ENCODE measurements around the gene PCDHGA12.
"Not testable (repeated sequence)": the region's sequence is repeated elsewhere in the genome, so short reads cannot be mapped to it uniquely, and the experiment has no call there.

PCDHGA12 gene

DNA sequence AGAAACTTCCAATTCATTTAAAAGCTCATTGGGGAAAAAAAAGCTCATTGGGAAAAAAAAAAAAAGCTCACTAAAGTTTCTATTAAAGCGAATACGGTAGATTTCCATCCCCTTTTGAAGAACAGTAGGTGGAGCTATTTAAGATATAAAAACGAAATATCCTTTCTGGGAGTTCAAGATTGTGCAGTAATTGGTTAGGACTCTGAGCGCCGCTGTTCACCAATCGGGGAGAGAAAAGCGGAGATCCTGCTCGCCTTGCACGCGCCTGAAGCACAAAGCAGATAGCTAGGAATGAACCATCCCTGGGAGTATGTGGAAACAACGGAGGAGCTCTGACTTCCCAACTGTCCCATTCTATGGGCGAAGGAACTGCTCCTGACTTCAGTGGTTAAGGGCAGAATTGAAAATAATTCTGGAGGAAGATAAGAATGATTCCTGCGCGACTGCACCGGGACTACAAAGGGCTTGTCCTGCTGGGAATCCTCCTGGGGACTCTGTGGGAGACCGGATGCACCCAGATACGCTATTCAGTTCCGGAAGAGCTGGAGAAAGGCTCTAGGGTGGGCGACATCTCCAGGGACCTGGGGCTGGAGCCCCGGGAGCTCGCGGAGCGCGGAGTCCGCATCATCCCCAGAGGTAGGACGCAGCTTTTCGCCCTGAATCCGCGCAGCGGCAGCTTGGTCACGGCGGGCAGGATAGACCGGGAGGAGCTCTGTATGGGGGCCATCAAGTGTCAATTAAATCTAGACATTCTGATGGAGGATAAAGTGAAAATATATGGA is at the start of gene PCDHGA12:
TSS of gene PCDHGA12 (plus strand) at position 176 of the 782 bp plus-strand sequence. CDS start at position 429, 253 bp downstream.
- no peak for DNase-seq

DNA sequence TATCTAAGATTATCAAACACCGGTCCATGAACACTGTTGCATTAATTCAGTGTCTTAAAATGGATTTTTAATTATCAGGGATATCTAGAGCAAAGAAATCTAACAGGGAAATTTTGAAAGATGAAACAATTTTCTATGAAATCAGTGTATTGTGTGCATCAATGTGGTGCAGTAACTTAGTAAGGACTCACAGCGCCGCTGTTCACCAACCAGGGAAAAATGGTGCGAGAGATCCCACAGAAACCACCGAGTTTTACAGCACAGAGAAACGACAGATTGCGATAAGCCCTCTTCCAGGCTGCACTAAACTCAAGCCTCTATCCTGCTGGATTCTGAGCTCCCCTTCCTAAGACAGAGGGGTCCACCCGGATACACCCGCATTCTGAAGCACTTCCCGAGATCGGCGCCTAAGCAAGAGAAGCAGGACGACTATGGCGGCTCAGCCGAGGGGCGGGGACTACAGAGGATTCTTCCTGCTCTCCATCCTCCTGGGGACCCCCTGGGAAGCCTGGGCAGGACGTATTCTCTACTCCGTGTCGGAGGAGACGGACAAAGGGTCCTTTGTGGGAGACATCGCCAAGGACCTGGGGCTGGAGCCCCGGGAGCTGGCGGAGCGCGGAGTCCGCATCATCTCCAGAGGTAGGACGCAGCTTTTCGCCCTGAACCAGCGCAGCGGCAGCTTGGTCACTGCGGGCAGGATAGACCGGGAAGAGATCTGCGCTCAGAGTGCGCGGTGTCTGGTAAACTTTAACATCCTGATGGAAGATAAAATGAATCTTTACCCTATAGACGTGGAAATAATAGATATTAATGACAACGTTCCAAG is 47.6 kb upstream of the PCDHGA12 start, which contains the start of gene PCDHGA7:
TSS of gene PCDHGA7 (plus strand) at position 274 of the 826 bp plus-strand sequence. CDS start at position 432, 158 bp downstream.
- DNase-seq, result no peak

DNA sequence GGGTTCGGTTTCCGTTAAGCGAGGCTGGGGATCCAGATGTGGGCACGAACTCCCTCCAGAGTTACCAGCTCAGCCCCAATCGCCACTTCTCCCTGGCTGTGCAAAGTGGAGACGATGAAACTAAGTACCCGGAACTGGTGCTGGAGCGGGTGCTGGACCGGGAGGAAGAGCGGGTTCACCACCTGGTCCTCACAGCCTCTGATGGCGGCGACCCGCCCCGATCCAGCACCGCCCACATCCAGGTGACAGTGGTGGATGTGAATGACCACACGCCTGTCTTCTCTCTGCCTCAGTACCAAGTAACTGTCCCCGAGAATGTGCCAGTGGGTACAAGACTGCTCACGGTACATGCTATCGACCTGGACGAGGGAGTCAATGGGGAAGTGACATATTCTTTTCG is 47.0 kb upstream of the PCDHGA12 start:
- DNase-seq, result no peak

- no peak for DNase-seq
Measured at GRCh38 chr5:141384471-141385267, 45.6 kb upstream of the PCDHGA12 start.

DNA sequence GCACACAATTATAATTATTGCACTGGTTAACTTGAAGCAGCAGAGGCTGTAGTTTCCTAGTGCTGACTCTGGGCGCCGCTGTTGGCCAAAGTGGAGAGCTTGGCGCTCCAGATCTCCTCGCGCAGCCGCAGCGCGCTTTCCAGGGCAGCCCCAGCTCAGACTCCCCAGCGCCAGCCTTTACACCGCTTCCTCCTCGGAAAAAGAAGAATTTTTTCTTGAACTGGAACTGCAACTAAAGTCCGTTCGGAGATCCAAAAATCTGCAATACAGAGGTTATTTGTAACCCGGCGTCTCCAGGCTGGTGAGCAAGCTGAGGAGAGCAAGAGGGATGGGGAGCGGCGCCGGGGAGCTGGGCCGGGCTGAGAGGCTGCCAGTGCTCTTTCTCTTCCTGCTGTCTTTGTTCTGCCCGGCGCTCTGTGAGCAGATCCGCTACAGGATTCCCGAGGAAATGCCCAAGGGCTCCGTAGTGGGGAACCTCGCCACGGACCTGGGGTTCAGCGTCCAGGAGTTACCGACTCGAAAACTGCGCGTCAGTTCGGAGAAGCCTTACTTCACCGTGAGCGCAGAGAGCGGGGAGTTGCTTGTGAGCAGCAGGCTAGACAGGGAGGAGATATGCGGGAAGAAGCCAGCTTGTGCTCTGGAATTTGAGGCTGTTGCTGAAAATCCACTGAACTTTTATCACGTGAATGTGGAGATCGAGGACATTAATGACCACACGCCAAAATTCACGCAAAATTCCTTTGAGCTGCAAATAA is 42.6 kb upstream of the PCDHGA12 start, which contains the start of gene PCDHGB4:
TSS of gene PCDHGB4 (plus strand) at position 142 of the 755 bp plus-strand sequence. CDS start at position 329, 187 bp downstream.
- DNase-seq, result peak; percentile 37

GRCh38 chr5:141388661-141389060 is 41.6 kb upstream of the PCDHGA12 start:
- DNase-seq, result no peak

DNA sequence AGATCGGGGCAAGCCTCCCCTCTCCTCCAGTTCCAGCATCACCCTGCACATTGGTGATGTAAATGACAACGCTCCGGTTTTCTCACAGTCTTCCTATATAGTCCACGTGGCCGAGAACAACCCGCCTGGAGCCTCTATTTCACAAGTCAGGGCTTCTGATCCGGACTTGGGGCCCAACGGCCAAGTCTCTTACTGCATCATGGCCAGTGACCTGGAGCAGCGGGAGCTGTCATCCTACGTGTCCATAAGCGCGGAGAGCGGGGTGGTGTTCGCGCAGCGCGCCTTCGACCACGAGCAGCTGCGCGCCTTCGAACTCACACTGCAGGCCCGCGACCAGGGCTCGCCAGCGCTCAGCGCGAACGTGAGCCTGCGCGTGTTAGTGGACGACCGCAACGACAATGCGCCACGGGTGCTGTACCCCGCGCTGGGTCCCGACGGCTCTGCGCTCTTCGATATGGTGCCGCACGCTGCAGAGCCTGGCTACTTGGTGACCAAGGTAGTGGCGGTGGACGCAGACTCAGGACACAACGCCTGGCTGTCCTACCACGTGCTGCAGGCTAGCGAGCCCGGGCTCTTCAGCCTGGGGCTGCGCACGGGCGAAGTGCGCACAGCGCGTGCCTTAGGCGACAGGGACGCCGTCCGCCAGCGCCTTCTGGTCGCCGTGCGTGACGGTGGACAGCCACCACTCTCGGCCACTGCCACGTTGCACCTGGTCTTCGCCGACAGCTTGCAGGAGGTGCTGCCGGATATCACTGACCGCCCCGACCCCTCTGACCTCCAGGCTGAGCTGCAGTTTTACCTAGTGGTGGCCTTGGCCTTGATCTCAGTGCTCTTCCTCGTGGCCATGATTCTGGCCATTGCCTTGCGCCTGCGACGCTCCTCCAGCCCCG is 40.9 kb upstream of the PCDHGA12 start:
- DNase-seq, result no peak

DNA sequence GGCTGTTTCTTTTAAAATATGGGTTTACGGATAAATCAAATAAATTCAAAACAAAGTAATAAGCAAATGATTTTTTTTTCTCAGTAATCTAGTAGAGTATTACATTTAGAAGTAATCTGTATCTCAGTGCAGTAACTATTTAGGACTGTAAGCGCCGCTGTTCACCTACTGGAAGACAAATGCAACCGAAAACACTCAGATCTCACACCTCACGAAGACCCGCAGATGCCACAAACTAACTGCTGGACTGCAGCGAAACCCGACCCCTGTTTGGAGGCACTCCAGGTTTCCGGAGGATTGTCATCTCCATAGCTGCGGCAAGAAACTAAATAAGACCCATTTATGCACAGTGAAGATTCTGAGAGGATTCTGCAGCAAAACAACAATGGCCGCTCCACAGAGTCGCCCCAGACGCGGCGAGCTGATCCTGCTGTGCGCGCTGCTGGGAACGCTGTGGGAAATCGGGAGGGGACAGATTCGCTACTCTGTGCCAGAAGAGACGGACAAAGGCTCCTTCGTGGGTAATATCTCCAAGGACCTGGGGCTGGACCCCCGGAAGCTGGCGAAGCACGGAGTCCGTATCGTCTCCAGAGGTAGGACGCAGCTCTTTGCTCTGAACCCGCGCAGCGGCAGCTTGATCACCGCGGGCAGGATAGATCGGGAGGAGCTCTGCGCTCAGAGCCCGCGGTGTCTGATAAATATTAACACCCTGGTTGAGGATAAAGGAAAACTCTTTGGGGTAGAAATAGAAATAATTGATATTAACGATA is 37.7 kb upstream of the PCDHGA12 start, which contains the start of gene PCDHGA8:
TSS of gene PCDHGA8 (plus strand) at position 205 of the 770 bp plus-strand sequence. CDS start at position 386, 181 bp downstream.
- DNase-seq, result no peak

- no peak for DNase-seq
Measured at GRCh38 chr5:141393267-141393666, 37.0 kb upstream of the PCDHGA12 start.

DNA sequence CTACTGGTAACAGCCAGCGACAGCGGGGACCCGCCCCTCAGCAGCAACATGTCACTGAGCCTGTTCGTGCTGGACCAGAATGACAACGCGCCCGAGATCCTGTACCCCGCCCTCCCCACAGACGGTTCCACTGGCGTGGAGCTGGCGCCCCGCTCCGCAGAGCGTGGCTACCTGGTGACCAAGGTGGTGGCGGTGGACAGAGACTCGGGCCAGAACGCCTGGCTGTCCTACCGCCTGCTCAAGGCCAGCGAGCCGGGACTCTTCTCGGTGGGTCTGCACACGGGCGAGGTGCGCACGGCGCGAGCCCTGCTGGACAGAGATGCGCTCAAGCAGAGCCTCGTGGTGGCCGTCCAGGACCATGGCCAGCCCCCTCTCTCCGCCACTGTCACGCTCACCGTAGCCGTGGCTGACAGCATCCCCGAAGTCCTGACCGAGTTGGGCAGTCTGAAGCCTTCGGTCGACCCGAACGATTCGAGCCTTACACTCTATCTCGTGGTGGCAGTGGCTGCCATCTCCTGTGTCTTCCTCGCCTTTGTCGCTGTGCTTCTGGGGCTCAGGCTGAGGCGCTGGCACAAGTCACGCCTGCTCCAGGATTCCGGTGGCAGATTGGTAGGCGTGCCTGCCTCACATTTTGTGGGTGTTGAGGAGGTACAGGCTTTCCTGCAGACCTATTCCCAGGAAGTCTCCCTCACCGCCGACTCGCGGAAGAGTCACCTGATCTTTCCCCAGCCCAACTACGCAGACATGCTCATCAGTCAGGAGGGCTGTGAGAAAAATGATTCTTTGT is 35.7 kb upstream of the PCDHGA12 start:
- not testable (repeated sequence) for DNase-seq

DNA sequence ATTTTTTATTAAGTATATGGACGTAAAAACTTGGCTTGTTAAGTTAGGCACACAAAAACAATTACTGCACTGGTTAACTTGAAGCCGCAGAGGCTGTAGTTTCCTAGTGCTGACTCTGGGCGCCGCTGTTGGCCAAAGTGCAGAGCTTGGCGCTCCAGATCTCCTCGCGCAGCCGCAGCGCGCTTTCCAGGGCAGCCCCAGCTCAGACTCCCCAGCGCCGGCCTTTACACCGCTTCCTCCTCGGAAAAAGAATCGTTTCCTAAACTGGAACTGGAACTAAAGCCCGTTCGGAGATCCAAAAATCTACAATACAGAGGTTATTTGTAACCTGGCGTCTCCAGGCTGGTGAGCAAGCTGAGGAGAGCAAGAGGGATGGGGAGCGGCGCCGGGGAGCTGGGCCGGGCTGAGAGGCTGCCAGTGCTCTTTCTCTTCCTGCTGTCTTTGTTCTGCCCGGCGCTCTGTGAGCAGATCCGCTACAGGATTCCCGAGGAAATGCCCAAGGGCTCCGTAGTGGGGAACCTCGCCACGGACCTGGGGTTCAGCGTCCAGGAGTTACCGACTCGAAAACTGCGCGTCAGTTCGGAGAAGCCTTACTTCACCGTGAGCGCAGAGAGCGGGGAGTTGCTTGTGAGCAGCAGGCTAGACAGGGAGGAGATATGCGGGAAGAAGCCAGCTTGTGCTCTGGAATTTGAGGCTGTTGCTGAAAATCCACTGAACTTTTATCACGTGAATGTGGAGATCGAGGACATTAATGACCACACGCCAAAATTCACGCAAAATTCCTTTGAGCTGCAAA is 32.4 kb upstream of the PCDHGA12 start, which contains the start of gene PCDHGB5:
TSS of gene PCDHGB5 (plus strand) at position 192 of the 796 bp plus-strand sequence. CDS start at position 373, 181 bp downstream.
- DNase-seq, result peak; percentile 44

DNA sequence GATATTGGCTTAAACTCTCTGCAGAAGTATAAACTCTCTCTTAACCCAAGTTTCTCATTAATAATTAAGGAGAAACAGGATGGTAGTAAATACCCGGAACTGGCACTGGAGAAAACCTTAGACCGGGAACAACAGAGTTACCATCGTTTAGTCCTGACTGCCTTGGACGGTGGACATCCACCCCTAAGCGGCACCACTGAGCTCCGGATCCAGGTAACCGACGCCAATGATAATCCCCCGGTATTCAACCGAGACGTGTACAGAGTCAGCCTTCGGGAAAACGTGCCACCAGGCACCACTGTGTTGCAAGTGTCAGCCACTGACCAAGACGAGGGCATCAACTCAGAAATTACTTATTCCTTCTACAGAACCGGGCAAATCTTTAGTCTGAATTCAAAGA is 31.7 kb upstream of the PCDHGA12 start:
- no peak for DNase-seq

- no peak for DNase-seq
Measured at GRCh38 chr5:141399555-141400258, 30.6 kb upstream of the PCDHGA12 start.

DNA sequence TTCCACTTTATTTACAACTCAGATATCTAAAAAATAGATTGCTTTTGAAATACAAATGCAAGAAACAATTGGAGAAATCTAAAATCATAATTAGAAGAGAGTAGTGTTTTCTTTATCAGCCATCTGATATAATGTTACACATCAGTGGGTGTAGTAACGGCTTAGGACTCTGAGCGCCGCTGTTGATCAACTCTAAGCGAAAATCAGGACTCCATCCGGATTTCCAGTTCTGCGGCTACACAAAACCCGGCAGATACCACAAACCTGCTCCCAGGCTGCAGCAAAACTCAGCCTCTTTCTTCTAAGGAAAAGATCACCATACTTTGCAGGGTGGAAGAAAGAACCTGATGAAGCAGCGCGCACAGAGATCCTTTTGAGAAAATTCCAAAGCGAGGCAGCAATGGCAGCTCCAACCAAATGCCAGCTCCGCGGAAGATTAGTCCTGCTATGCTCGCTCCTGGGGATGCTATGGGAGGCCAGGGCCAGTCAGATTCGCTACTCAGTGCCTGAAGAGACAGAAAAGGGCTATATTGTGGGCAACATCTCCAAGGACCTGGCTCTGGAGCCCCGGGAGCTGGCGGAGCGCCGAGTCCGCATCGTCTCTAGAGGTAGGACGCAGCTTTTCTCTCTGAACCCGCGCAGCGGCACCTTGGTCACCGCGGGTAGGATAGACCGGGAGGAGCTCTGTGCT is 27.6 kb upstream of the PCDHGA12 start, which contains the start of gene PCDHGA9:
TSS of gene PCDHGA9 (plus strand) at position 226 of the 691 bp plus-strand sequence. CDS start at position 401, 175 bp downstream.
- DNase-seq, result no peak

DNA sequence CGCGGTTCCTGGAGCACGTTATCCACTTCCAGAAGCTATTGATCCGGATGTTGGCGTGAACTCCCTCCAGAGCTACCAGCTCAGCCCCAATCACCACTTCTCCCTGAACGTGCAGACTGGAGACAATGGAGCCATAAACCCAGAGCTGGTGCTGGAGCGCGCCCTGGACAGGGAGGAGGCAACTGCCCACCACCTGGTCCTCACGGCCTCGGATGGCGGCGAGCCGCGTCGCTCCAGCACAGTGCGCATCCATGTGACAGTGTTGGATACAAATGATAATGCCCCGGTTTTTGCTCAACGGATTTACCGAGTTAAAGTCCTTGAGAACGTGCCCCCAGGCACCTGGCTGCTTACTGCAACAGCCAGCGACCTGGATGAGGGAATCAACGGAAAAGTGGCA is 26.9 kb upstream of the PCDHGA12 start:
- no peak for DNase-seq

DNA sequence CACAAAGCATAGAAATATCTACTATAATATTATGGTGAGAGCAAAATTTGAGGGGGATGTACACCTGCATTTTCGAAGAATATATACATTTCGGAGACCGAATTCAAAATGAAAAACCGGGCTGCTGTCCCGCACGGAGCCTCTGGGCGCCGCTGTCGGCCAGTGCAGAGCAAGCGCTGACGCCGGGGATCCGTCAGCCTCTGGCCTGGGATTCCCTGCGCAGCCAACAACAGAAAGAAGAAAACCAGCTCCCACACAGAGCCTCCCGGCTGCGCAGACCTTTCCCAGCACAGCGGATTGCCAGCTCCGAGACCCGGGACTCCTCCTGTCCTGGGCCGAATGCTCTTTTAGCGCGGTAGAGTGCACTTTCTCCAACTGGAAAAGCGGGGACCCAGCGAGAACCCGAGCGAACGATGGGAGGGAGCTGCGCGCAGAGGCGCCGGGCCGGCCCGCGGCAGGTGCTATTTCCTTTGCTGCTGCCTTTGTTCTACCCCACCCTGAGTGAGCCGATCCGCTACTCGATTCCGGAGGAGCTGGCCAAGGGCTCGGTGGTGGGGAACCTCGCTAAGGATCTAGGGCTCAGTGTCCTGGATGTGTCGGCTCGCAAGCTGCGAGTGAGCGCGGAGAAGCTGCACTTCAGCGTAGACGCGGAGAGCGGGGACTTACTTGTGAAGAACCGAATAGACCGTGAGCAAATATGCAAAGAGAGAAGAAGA is 22.4 kb upstream of the PCDHGA12 start, which contains the start of gene PCDHGB6:
TSS of gene PCDHGB6 (plus strand) at position 232 of the 716 bp plus-strand sequence. CDS start at position 414, 182 bp downstream.
- DNase-seq, result peak; percentile 47
